Dedifferentiated amniotic fluid mesenchymal stem cell (primary cell): ENCODE data around the gene PROKR1.
"Not testable (repeated sequence)": the region's sequence is repeated elsewhere in the genome, so short reads cannot be mapped to it uniquely, and the experiment has no call there.

Source experiments
- DNase-seq: peaks from one replicate; pipeline ENCODE4 v3.0.0-alpha.2; 2016; ENCODE audit errors: extremely low spot score

PROKR1 gene

GRCh38 chr2:68658266-68658665 lies 14.9 kb downstream of the PROKR1 start:
- DNase-seq = no peak

- DNase-seq = no peak
These were observed 15.7 kb downstream of the PROKR1 start for GRCh38 chr2:68659081-68659480.

- DNase-seq = no peak
These were observed 17.3 kb downstream of the PROKR1 start for GRCh38 chr2:68660658-68661057.

GRCh38 chr2:68662466-68662865 lies 19.1 kb downstream of the PROKR1 start:
- DNase-seq = no peak

GRCh38 chr2:68663371-68664156 lies 20.2 kb downstream of the PROKR1 start:
- no peak for DNase-seq

GRCh38 chr2:68667371-68667770 lies 24.0 kb downstream of the PROKR1 start:
- DNase-seq = no peak

GRCh38 chr2:68669651-68670050 lies 26.3 kb downstream of the PROKR1 start:
- DNase-seq = no peak

- no peak for DNase-seq
These were observed 28.6 kb downstream of the PROKR1 start for GRCh38 chr2:68671961-68672360.

- DNase-seq = no peak
These were observed 30.3 kb downstream of the PROKR1 start for GRCh38 chr2:68673631-68674030.

GRCh38 chr2:68675470-68675869 lies 32.1 kb downstream of the PROKR1 start:
- no peak for DNase-seq

GRCh38 chr2:68677837-68678236 lies 34.5 kb downstream of the PROKR1 start:
- DNase-seq = not testable (repeated sequence)

GRCh38 chr2:68679166-68679916 lies 36.0 kb downstream of the PROKR1 start:
- not testable (repeated sequence) for DNase-seq

GRCh38 chr2:68679917-68680267 lies 36.5 kb downstream of the PROKR1 start:
- not testable (repeated sequence) for DNase-seq

- no peak for DNase-seq
These were observed 40.8 kb downstream of the PROKR1 start for GRCh38 chr2:68684197-68684596.

- no peak for DNase-seq
These were observed 42.8 kb downstream of the PROKR1 start for GRCh38 chr2:68686178-68686577.

GRCh38 chr2:68687018-68687417 lies 43.6 kb downstream of the PROKR1 start:
- DNase-seq = no peak

GRCh38 chr2:68689553-68690537 lies 46.5 kb downstream of the PROKR1 start:
- DNase-seq = no peak

GRCh38 chr2:68690851-68691250 lies 47.5 kb downstream of the PROKR1 start:
- DNase-seq = no peak

GRCh38 chr2:68692511-68692910 lies 49.1 kb downstream of the PROKR1 start:
- DNase-seq = no peak

GRCh38 chr2:68693951-68694350 lies 50.6 kb downstream of the PROKR1 start:
- DNase-seq = no peak

GRCh38 chr2:68695971-68696370 lies 52.6 kb downstream of the PROKR1 start:
- DNase-seq = no peak

GRCh38 chr2:68696554-68696953 lies 53.2 kb downstream of the PROKR1 start:
- DNase-seq = no peak
